Hematopoietic multipotent progenitor cell treated with erythropoietin and hydrocortisone succinate and interleukin-3 and kit ligand, for 17 days (in vitro differentiated cells): ENCODE results near the gene PDE2A.

ENCODE experiments used
- DNase-seq: peaks from one replicate; pipeline ENCODE4 v3.0.0-alpha.2; 2015; ENCODE audit warnings: low spot score

PDE2A gene

DNA sequence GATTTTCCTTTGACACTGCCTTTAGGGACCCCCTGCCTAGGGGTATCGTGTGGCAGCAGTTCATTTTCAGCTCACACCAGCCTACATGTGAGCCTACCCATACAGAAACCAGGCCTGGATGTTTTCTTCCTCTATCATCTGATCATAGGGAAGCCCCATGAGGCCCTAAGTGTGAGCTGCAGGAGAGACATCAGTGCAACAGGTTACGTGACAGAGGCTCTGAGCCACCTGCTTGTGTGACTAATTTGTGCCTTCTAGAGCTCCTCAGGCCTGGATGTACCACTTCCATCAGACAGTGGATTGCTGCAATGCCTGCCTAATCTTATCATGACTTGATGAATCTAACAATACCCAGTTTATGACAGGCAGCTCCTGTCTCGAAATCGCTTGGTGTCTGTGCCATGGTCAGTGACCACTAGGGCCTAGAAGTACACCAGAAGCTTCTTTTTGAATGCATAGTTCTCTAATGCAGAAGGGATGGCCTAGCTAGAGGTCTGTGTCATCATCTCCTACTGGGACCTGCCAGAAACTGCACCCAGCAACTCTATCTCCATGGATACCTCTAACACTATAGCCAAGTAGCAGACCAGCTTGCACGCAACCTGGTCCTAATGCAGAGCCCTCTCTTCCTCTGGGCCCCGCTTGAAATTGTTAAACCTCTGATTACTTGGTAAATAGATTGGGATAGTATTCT lies 130.2 kb downstream of the PDE2A start:
- DNase-seq, result no peak

- DNase-seq, result no peak
These were observed 132.8 kb downstream of the PDE2A start for GRCh38 chr11:72541257-72541974.

DNA sequence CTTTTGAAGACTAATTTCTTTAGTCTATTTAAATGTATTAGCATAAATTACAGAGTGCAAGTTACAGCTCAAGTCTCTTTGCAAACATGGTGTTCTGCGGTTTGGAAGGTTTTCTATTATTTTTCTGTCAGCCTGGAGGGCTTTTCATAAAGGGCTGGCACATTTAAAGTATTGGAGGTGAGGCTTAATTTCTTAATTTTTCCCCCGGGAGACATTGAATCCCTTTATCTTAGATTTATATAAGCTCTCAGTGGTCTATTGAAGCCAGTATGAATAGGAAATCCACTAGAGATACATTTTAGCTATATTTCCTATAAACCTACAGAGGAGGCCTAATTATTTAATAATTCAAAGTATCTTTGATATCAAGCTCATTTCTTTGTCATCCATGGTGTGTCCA lies 137.2 kb downstream of the PDE2A start:
- no peak for DNase-seq

DNA sequence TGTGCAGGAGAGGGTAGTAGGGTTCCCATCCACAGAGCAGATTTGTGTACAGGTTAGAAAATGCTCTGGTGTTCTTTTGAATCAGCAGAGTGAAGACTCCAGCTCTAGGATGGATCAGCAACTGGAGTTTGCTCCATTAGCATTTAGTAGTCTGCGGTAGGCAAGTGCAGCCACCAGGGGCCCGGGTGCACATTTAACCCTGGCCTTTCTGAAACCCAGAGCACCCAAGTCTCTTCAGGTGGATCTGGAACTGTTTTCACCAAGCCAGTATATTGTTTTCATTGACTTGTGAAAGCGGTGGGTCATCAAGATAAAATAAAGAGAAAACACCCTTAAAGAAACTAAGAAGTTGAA lies 139.1 kb downstream of the PDE2A start:
- DNase-seq, result no peak

- DNase-seq, result no peak
These were observed 139.6 kb downstream of the PDE2A start for GRCh38 chr11:72534371-72535193.

- DNase-seq, result no peak
These were observed 145.2 kb downstream of the PDE2A start for GRCh38 chr11:72529068-72529467.

DNA sequence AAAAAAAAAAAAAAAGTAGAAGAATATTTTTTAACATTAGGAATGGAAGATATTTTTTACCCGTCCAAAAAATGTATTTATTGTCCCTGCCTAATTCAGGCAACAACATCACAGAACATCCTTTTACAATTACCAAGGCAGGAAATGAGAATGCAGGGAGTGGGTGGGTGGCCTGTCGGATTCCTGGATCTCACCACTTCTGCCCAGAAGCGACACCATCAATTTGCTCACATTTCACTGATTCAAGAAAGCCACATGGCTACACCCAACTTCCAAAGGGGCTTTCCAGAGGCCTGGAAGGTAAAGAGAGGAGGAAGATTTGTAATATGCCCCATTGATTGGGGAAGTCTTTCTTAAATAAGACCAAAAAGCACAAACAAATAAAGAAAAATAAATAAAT lies 146.1 kb downstream of the PDE2A start:
- DNase-seq, result no peak
